Fibroblast of lung (primary cell): ENCODE data around the gene ATP2B1. TPM values are rescaled to one million over a fixed set of nuclear protein-coding genes. Genes with fewer than 3 reads are reported as not detected.

Experiments
- DNase-seq, 2 donors: peaks; one replicate each; pipeline versions ENCODE4 v3.0.0 to v3.0.0-alpha.2; 2010; ENCODE audit warnings: low read depth in 2 of 2
- H2AFZ ChIP-seq: 2 replicates; pipeline ENCODE4 v1.5.1; 2012; ENCODE audit warnings: low read length, control low read depth, inconsistent platforms
- H3K27ac ChIP-seq: 2 replicates; pipeline ENCODE4 v1.5.1; 2011; ENCODE audit warnings: low read length, control low read depth; ENCODE audit not compliant: insufficient read depth
- H3K27me3 ChIP-seq: 2 replicates; pipeline ENCODE4 v1.5.1; 2011; ENCODE audit warnings: mild to moderate bottlenecking, low read length; ENCODE audit not compliant: control insufficient read depth, insufficient read depth
- H3K36me3 ChIP-seq: 2 replicates; pipeline ENCODE4 v1.5.1; 2011; ENCODE audit warnings: low read length; ENCODE audit not compliant: control insufficient read depth, insufficient read depth
- H3K4me1 ChIP-seq: 2 replicates; pipeline ENCODE4 v1.5.1; 2011; ENCODE audit warnings: low read length; ENCODE audit not compliant: control insufficient read depth, insufficient read depth; ENCODE audit errors: extremely low read depth
- H3K4me2 ChIP-seq: 2 replicates; pipeline ENCODE4 v1.5.1; 2011; ENCODE audit warnings: low read length, control low read depth; ENCODE audit not compliant: insufficient read depth; ENCODE audit errors: extremely low read depth
- H3K4me3 ChIP-seq, 4 experiments: fragments of 200-600 bp in 1 of 4; sonication (generic) in 1 of 4; replicated peaks in 1 of 4; 2 replicates each; pipeline ENCODE4 v1.5.1; 2011 to 2016; ENCODE audit warnings: low read length in 4 of 4, low read depth in 3 of 4, mild to moderate bottlenecking in 3 of 4, control low read depth in 2 of 4, inconsistent platforms in 1 of 4, mixed read lengths in 1 of 4; ENCODE audit not compliant: insufficient read depth in 1 of 4; ENCODE audit errors: control extremely low read depth in 1 of 4
- H3K79me2 ChIP-seq: 2 replicates; pipeline ENCODE4 v1.5.1; 2012; ENCODE audit warnings: mild to moderate bottlenecking, low read length, inconsistent platforms; ENCODE audit not compliant: control insufficient read depth, insufficient read depth
- H3K9ac ChIP-seq: 2 replicates; pipeline ENCODE4 v1.5.1; 2011; ENCODE audit warnings: mild to moderate bottlenecking, low read length, control low read depth; ENCODE audit not compliant: insufficient read depth
- H3K9me3 ChIP-seq: 2 replicates; pipeline ENCODE4 v1.5.1; 2012; ENCODE audit warnings: low read depth, low read length; ENCODE audit not compliant: control insufficient read depth, insufficient read depth
- H4K20me1 ChIP-seq: 2 replicates; pipeline ENCODE4 v1.5.1; 2011; ENCODE audit warnings: low read length; ENCODE audit not compliant: control insufficient read depth, insufficient read depth; ENCODE audit errors: extremely low read depth
- CTCF ChIP-seq, 2 donors: IDR thresholded peaks in 1 of 2; conservative IDR thresholded peaks in 1 of 2; 1 replicate in 1 of 2; 2 replicates in 1 of 2; pipeline ENCODE4 v1.5.1; 2011 to 2012; ENCODE audit warnings: low read length in 2 of 2, control low read depth in 1 of 2, inconsistent platforms in 1 of 2, low read depth in 1 of 2, mild to moderate bottlenecking in 1 of 2
- EZH2 ChIP-seq: IDR thresholded peaks from 2 replicates; pipeline ENCODE4 v1.5.1; 2012; ENCODE audit warnings: low read length, control low read depth, mild to moderate bottlenecking; ENCODE audit errors: missing control alignments
- polyA plus RNA-seq, 2 donors: library from polyadenylated mRNA; depleted of rRNA in 1 of 2; stranded (reverse) in 1 of 2; unstranded in 1 of 2; fragments of >200 nt; gene quantifications; 2 replicates each; pipeline ENCODE4 v1.2.1, GENCODE V29; 2011 to 2012; ENCODE audit warnings: missing spikeins in 1 of 2
- total RNA-seq: library from RNA; depleted of rRNA; stranded (reverse); fragments of >200 nt; gene quantifications from 2 replicates; pipeline ENCODE4 v1.2.1, GENCODE V29; 2014

Gene ATP2B1
- total and polyA plus RNA-seq, 2 donors (not counting 1 experiment from before 2014, with no cell fraction given), result 64.3 to 141 TPM

GRCh38 chr12:89621521-89621920 lies 87.1 kb downstream of the ATP2B1 start:
- no peaks in the 10 kb centered on the region for H3K36me3 ChIP-seq
- no peak overlapping the region for H3K9ac ChIP-seq
- no peaks in the 10 kb centered on the region for H3K4me1 ChIP-seq
- no peak overlapping the region for H2AFZ ChIP-seq
- H3K27me3 ChIP-seq, result no peaks in the 10 kb centered on the region
- H3K9me3 ChIP-seq, result no peaks in the 10 kb centered on the region
- TF ChIP-seq CTCF (conservative IDR thresholded peaks at IDR 0.05 in 1 of 2, IDR thresholded peaks at IDR 0.05 in 1 of 2; ENCODE audit: low read depth in 1 of 2, low read length in 2 of 2), result no peak
- TF ChIP-seq EZH2, result no peak
- H3K4me2 ChIP-seq, result no peak overlapping the region
- DNase-seq, result peak in 1 of 2 donors; percentile 3
- no peaks in the 10 kb centered on the region for H4K20me1 ChIP-seq
- H3K4me3 ChIP-seq, result no peak overlapping the region
- H3K79me2 ChIP-seq, result no peaks in the 10 kb centered on the region
- no peak overlapping the region for H3K27ac ChIP-seq

GRCh38 chr12:89619764-89620163 lies 88.9 kb downstream of the ATP2B1 start:
- H3K27me3 ChIP-seq, result no peaks in the 10 kb centered on the region
- no peak overlapping the region for H3K4me3 ChIP-seq
- TF ChIP-seq CTCF (conservative IDR thresholded peaks at IDR 0.05 in 1 of 2, IDR thresholded peaks at IDR 0.05 in 1 of 2; ENCODE audit: low read depth in 1 of 2, low read length in 2 of 2) (no peak), EZH2 (no peak)
- no peak overlapping the region for H2AFZ ChIP-seq
- H3K27ac ChIP-seq, result no peak overlapping the region
- H3K4me1 ChIP-seq, result no peaks in the 10 kb centered on the region
- H3K9me3 ChIP-seq, result no peaks in the 10 kb centered on the region
- H3K36me3 ChIP-seq, result no peaks in the 10 kb centered on the region
- DNase-seq, result no peak
- no peaks in the 10 kb centered on the region for H3K79me2 ChIP-seq
- no peak overlapping the region for H3K4me2 ChIP-seq
- no peak overlapping the region for H3K9ac ChIP-seq
- H4K20me1 ChIP-seq, result no peaks in the 10 kb centered on the region

GRCh38 chr12:89618113-89618862 lies 90.3 kb downstream of the ATP2B1 start:
- no peaks in the 10 kb centered on the region for H3K79me2 ChIP-seq
- H3K27me3 ChIP-seq, result no peaks in the 10 kb centered on the region
- no peaks in the 10 kb centered on the region for H4K20me1 ChIP-seq
- no peak for TF ChIP-seq EZH2
- TF ChIP-seq CTCF (conservative IDR thresholded peaks at IDR 0.05 in 1 of 2, IDR thresholded peaks at IDR 0.05 in 1 of 2; ENCODE audit: low read depth in 1 of 2, low read length in 2 of 2), result no peak
- H3K9ac ChIP-seq, result no peak overlapping the region
- peak in 1 of 2 donors; percentile 4 for DNase-seq
- H3K4me3 ChIP-seq, result no peak overlapping the region
- no peak overlapping the region for H3K27ac ChIP-seq
- no peaks in the 10 kb centered on the region for H3K4me1 ChIP-seq
- H3K4me2 ChIP-seq, result no peak overlapping the region
- H3K36me3 ChIP-seq, result no peaks in the 10 kb centered on the region
- no peak overlapping the region for H2AFZ ChIP-seq
- no peaks in the 10 kb centered on the region for H3K9me3 ChIP-seq
